Astrocyte (in vitro differentiated cells and primary cell): ENCODE measurements around the gene CES1.

ENCODE experiments used
- CTCF ChIP-seq: IDR thresholded peaks from 2 replicates; pipeline ENCODE4 v1.5.1; 2011; ENCODE audit warnings: low read depth, mild to moderate bottlenecking, inconsistent platforms, low read length, moderate library complexity; ENCODE audit not compliant: insufficient read depth
- EZH2 ChIP-seq: IDR thresholded peaks from 2 replicates; pipeline ENCODE4 v1.6.1; 2012; ENCODE audit warnings: mild to moderate bottlenecking, low read length, inconsistent platforms; ENCODE audit not compliant: insufficient read depth

GRCh38 chr16:55765161-55765560 lies 67.7 kb downstream of the CES1 start:
- TF ChIP-seq CTCF, result no peak
- no peak for TF ChIP-seq EZH2
